Measurements from ENCODE around the gene PAK5. TPM values are rescaled to one million over a fixed set of nuclear protein-coding genes. Genes with fewer than 3 reads are reported as not detected.

Gene PAK5
- total and polyA plus RNA-seq, 2 donors from 2014 or later: 0.13 to 0.22 TPM

DNA sequence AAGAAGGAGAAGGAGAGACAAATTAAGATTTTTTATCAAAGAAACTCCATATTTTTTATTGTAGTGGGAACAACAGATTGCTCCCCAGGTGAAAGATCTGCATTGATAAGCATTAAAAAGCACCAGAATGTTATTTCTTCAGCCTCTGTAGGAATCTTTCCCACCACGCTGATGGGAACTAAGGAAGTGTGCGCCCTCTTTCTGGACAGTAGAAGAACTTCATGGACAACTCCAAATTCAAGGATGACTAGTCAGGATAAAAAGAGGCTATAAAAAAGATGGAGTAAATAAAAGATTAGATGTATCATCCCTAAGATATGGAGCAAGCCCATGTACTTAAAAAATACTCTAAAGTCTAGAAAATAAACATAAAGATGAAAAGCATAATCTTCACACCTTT, 45.8 kb upstream of the PAK5 start:
- TF ChIP-seq, protein P1, sequence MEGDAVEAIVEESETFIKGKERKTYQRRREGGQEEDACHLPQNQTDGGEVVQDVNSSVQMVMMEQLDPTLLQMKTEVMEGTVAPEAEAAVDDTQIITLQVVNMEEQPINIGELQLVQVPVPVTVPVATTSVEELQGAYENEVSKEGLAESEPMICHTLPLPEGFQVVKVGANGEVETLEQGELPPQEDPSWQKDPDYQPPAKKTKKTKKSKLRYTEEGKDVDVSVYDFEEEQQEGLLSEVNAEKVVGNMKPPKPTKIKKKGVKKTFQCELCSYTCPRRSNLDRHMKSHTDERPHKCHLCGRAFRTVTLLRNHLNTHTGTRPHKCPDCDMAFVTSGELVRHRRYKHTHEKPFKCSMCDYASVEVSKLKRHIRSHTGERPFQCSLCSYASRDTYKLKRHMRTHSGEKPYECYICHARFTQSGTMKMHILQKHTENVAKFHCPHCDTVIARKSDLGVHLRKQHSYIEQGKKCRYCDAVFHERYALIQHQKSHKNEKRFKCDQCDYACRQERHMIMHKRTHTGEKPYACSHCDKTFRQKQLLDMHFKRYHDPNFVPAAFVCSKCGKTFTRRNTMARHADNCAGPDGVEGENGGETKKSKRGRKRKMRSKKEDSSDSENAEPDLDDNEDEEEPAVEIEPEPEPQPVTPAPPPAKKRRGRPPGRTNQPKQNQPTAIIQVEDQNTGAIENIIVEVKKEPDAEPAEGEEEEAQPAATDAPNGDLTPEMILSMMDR (IDR thresholded peaks at IDR 0.05; ENCODE audit: borderline replicate concordance, extremely low read depth, insufficient read depth): no peak
- Histone ChIP-seq H3K9ac (ENCODE audit: low read length in 3 of 3) (no peak overlapping the region), H3K36me3 (ENCODE audit: control insufficient read depth in 2 of 3, insufficient read depth in 3 of 3, low read length in 3 of 3) (no peaks in the 10 kb centered on the region), H3K9me3 (ENCODE audit: control insufficient read depth in 2 of 3, insufficient read depth in 1 of 3, low read length in 3 of 3) (no peaks in the 10 kb centered on the region), H3K27ac (ENCODE audit: low read depth in 2 of 2, low read length in 2 of 2) (no peak overlapping the region), H3K27me3 (ENCODE audit: control insufficient read depth, insufficient read depth, low read length) (no peaks in the 10 kb centered on the region), H3K4me3 (ENCODE audit: low read length in 3 of 3) (no peak overlapping the region), H3K4me1 (ENCODE audit: control insufficient read depth in 2 of 3, insufficient read depth in 2 of 3, low read depth in 1 of 3, low read length in 3 of 3) (no peaks in the 10 kb centered on the region)
- DNase-seq (peak in 1 of 5 donors; percentile 3), FAIRE-seq (no peak)
- intact Hi-C loops (cut with DNase I): no loop called here

GRCh38 chr20:9884061-9884460, 45.2 kb upstream of the PAK5 start:
- TF ChIP-seq, protein P1 (IDR thresholded peaks at IDR 0.05; ENCODE audit: borderline replicate concordance, extremely low read depth, insufficient read depth): no peak
- H3K4me3 ChIP-seq (ENCODE audit: low read length in 3 of 3): no peak overlapping the region
- no peak overlapping the region for H3K27ac ChIP-seq (ENCODE audit: low read depth in 2 of 2, low read length in 2 of 2)
- H3K36me3 ChIP-seq (ENCODE audit: control insufficient read depth in 2 of 3, insufficient read depth in 3 of 3, low read length in 3 of 3): no peaks in the 10 kb centered on the region
- DNase-seq (no peak), FAIRE-seq (no peak)
- no peaks in the 10 kb centered on the region for H3K9me3 ChIP-seq (ENCODE audit: control insufficient read depth in 2 of 3, insufficient read depth in 1 of 3, low read length in 3 of 3)
- H3K27me3 ChIP-seq (ENCODE audit: control insufficient read depth, insufficient read depth, low read length): no peaks in the 10 kb centered on the region
- intact Hi-C loops (cut with DNase I): no loop called here
- no peaks in the 10 kb centered on the region for H3K4me1 ChIP-seq (ENCODE audit: control insufficient read depth in 2 of 3, insufficient read depth in 2 of 3, low read depth in 1 of 3, low read length in 3 of 3)
- no peak overlapping the region for H3K9ac ChIP-seq (ENCODE audit: low read length in 3 of 3)

DNA sequence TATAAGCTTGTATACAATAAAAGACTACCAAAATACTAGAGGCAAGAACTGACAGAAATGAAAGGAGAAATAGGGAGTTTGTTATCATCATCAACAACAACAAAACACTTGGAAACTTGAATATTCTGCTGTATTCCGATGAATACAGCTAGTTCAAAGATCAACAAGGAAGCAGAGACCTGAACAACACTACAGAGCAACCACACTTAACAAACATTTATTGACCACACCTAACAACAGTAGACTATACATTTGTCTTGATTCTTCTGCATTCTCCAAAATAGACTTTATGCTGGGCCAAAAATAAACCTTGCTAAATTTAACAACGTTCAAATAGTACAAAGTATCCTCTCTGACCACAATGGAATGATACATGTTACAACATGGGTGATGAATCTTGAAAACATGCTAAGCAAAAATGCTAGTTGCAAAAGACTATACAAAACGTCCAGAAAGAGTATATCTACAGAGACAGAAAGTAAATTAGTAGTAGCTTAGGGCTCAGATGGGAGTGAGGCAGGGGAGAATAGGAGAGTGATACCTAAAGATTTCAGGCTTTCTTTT, 39.1 kb upstream of the PAK5 start:
- no peaks in the 10 kb centered on the region for H3K36me3 ChIP-seq (ENCODE audit: control insufficient read depth in 2 of 3, insufficient read depth in 3 of 3, low read length in 3 of 3)
- H3K9me3 ChIP-seq (ENCODE audit: control insufficient read depth in 2 of 3, insufficient read depth in 1 of 3, low read length in 3 of 3): peaks cover 0 to 4% (median 0%) of the 10 kb centered on the region in 3 donors
- intact Hi-C loops (cut with DNase I): no loop called here
- DNase-seq (no peak), FAIRE-seq (no peak)
- no peak overlapping the region for H3K9ac ChIP-seq (ENCODE audit: low read length in 3 of 3)
- no peak overlapping the region for H3K27ac ChIP-seq (ENCODE audit: low read depth in 2 of 2, low read length in 2 of 2)
- TF ChIP-seq, protein P1 (IDR thresholded peaks at IDR 0.05; ENCODE audit: borderline replicate concordance, extremely low read depth, insufficient read depth): no peak
- H3K27me3 ChIP-seq (ENCODE audit: control insufficient read depth, insufficient read depth, low read length): no peaks in the 10 kb centered on the region
- no peaks in the 10 kb centered on the region for H3K4me1 ChIP-seq (ENCODE audit: control insufficient read depth in 2 of 3, insufficient read depth in 2 of 3, low read depth in 1 of 3, low read length in 3 of 3)
- no peak overlapping the region for H3K4me3 ChIP-seq (ENCODE audit: low read length in 3 of 3)

Data from kidney (tissue), 14 donors.